CD4-positive, CD25-positive, alpha-beta regulatory T cell (primary cell): Measurements from ENCODE around the gene AATK. TPM values are rescaled to one million over a fixed set of nuclear protein-coding genes. Genes with fewer than 3 reads are reported as not detected.
A peak's percentile ranks its signal among the peaks of the same experiment; 100 is the strongest.

ENCODE experiments used
- ATAC-seq, 2 donors: fragments of 150-1000 bp; cut with Tn5 transposase; one replicate each; pipeline ENCODE4 v1.10.0; 2021; ENCODE audit warnings: low read depth in 2 of 2, moderate number of reproducible peaks in 2 of 2, moderate library complexity in 1 of 2
- DNase-seq, 3 donors: peaks; one replicate each; pipeline versions ENCODE4 v3.0.0 to v3.0.0-alpha.2; 2012 to 2022; ENCODE audit warnings: mixed read lengths in 1 of 3
- H3K27ac ChIP-seq: one replicate; pipeline ENCODE4 v1.7.0; 2013; ENCODE audit warnings: mild to moderate bottlenecking, low read length; ENCODE audit not compliant: insufficient read depth, poor library complexity, severe bottlenecking
- H3K27me3 ChIP-seq: one replicate; pipeline ENCODE4 v1.7.0; 2013; ENCODE audit warnings: low read length; ENCODE audit not compliant: control insufficient read depth, insufficient read depth
- H3K36me3 ChIP-seq: one replicate; pipeline ENCODE4 v1.7.0; 2013; ENCODE audit warnings: mild to moderate bottlenecking, low read length, moderate library complexity; ENCODE audit not compliant: control insufficient read depth, insufficient read depth
- H3K4me1 ChIP-seq: 2 replicates; pipeline ENCODE4 v1.7.0; 2013; ENCODE audit warnings: mild to moderate bottlenecking, low read length; ENCODE audit not compliant: insufficient read depth, control insufficient read depth, poor library complexity, severe bottlenecking
- H3K4me3 ChIP-seq: one replicate; pipeline ENCODE4 v1.7.0; 2013; ENCODE audit warnings: low read depth, mild to moderate bottlenecking, low read length, moderate library complexity
- H3K9me3 ChIP-seq, 2 experiments: 1 replicate in 1 of 2; 2 replicates in 1 of 2; pipeline ENCODE4 v1.7.0; 2013; ENCODE audit warnings: low read length in 2 of 2, mild to moderate bottlenecking in 1 of 2, moderate library complexity in 1 of 2; ENCODE audit not compliant: control insufficient read depth in 2 of 2
- H3K27ac Mint-ChIP-seq, 3 donors: one replicate each; pipeline ENCODE4 v1.8.0; 2020 to 2022; ENCODE audit warnings: mild to moderate bottlenecking in 3 of 3, mixed read lengths in 3 of 3, moderate library complexity in 2 of 3
- H3K27me3 Mint-ChIP-seq: one replicate; pipeline ENCODE4 v1.8.0; 2022; ENCODE audit warnings: mild to moderate bottlenecking, mixed read lengths
- H3K36me3 Mint-ChIP-seq: one replicate; pipeline ENCODE4 v1.8.0; 2020; ENCODE audit warnings: mixed read lengths
- H3K4me1 Mint-ChIP-seq, 4 donors: one replicate each; pipeline ENCODE4 v1.8.0; 2020 to 2022; ENCODE audit warnings: mixed read lengths in 4 of 4, mild to moderate bottlenecking in 1 of 4
- H3K4me3 Mint-ChIP-seq, 4 donors: one replicate each; pipeline ENCODE4 v1.8.0; 2020 to 2022; ENCODE audit warnings: mild to moderate bottlenecking in 4 of 4, mixed read lengths in 4 of 4, moderate library complexity in 3 of 4
- H3K9me3 Mint-ChIP-seq, 7 donors: one replicate each; pipeline ENCODE4 v1.8.0; 2020 to 2022; ENCODE audit warnings: mixed read lengths in 7 of 7, mild to moderate bottlenecking in 3 of 7, moderate library complexity in 2 of 7
- polyA plus RNA-seq, 4 donors: library from polyadenylated mRNA; unstranded; fragments of 300-500 nt; fragmentation: Illumina TruSeq; gene quantifications; one replicate each; pipeline ENCODE4 v1.2.3, GENCODE V29; 2021
- total RNA-seq: library from RNA; stranded (reverse); gene quantifications from one replicate; pipeline ENCODE4 v1.2.3, GENCODE V29; 2022

AATK gene
- total and polyA plus RNA-seq, 5 donors from 2014 or later: 0.03 to 0.26 (median 0.16) TPM; not detected in 2

DNA sequence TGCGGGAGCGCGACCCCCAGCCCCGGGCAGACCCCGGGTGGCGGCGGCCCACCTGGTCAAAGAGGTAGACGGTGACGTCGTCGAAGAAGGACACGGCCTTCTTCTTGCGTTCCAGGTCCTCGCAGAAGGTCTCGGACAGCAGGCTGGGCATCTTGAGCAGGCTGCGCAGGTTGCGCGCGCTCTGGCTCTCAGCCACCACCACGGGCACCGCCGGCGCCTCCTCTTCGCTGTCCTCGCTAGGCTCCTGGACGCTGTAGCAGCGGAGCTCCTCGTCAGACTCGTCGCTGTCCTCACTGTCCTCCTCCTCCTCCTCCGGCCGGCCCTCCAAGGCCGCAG, 45.9 kb downstream of the AATK start:
- H3K27ac Mint-ChIP-seq: no peak overlapping the region
- H3K36me3 Mint-ChIP-seq: no peaks in the 10 kb centered on the region
- peaks cover 0 to 2% (median 0%) of the 10 kb centered on the region in 7 donors for H3K9me3 Mint-ChIP-seq
- Histone ChIP-seq H3K4me1 (peaks cover 15% of the 10 kb centered on the region), H3K27ac (no peak overlapping the region), H3K36me3 (no peaks in the 10 kb centered on the region), H3K4me3 (no peak overlapping the region), H3K9me3 (no peaks in the 10 kb centered on the region), H3K27me3 (no peaks in the 10 kb centered on the region)
- DNase-seq (no peak), ATAC-seq (no peak)
- H3K4me3 Mint-ChIP-seq: no peak overlapping the region
- peaks cover 0 to 4% (median 0%) of the 10 kb centered on the region in 4 donors for H3K4me1 Mint-ChIP-seq
- no peaks in the 10 kb centered on the region for H3K27me3 Mint-ChIP-seq

DNA sequence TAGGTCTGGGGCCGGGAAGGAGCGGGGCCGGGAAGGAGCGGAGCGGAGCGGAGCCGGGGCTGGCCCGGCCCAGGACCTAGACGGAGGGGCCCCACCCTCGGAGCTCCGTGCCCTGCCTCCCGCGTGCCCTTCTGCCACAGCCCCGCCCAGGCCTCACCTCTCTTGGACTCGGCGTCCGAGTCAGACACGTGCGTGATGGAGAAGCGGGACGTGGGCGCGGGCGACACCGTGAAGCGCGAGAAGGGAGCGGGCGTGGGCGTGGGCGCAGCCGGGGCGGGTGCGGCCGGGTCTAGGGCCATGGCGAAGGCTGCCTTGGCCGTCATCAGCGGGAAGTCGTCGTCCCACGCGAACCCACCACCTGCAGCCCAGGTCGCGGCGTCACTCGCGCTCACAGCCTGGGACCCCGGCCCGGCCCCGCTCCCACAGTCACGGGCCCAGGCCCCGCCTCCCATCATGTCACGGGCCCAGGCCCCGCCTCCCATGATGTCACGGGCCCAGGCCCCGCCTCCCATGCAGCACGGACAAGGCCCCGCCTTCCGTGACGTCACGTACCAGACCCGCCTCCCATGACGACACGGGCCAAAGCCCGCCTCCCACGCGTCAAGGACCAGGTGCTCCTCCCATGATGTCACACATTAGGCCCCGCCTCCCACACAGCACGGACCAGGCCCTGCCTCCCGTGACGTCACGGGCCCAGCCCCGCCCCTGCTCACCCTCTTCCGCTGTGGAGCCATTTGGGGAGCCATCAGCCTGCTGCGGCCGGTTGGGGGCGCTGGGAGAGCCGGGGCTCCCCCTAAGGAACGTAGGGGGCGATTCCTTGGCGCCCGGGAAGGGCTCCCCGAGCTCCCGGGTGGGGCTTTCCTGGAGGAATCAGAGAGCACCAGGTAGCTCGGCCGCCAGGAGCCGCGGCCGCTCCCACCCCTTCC, 46.5 kb downstream of the AATK start:
- H3K27ac ChIP-seq: no peak overlapping the region
- peak overlapping the region; percentile 56 to 78 (median 68) for H3K4me3 Mint-ChIP-seq
- peak overlapping the region in 2 of 3 donors; percentile 83 for H3K27ac Mint-ChIP-seq

DNA sequence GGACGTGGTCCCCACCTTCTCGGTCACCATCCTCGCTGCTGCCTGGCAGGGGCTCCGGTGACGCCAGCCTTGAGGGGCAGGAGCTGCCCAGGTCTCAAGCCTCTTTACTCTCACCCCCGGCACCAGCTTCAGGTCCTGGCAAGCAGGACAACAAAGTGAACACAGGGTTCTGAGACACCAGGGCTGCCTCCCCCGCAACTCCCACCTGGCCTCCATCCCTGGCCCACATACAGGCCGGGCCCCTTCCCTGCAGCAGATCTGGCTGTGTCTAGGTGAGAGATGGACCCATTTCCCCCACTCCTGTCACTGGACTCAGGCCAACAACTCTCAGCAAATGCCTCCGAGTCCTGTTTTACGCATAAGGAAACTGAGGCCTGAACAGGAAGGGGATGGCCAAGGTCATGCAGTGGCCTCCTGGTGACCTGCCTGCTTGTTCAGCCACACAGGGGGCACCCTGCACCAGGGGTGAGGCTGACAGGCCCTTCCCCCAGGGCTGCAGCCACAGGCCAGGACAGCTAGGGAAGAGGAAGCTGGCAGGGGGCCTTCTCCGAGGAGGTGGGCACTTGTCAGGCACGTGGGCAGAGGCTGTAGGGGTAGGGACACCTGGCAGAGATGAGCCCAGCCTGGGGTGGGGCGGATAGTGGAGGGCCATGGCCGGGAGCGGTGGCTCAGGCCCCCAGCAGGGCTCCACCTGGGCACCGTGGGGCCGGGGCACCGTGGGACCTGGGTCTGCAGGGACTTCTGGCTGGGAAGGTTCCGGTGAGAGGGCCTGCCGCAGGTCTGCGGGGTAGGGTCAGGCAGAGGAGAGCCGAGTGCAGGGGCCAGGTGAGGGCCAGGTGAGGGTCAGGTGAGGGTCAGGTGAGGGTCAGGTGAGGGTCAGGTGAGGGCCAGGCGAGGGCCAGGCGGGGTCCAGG, 47.5 kb downstream of the AATK start:
- Mint-ChIP-seq H3K27ac (peak overlapping the region in 1 of 3 donors; percentile 51), H3K9me3 (peaks cover 0 to 2% (median 0%) of the 10 kb centered on the region in 7 donors), H3K4me1 (peaks cover 0 to 4% (median 0%) of the 10 kb centered on the region in 4 donors), H3K36me3 (no peaks in the 10 kb centered on the region), H3K27me3 (no peaks in the 10 kb centered on the region), H3K4me3 (peak overlapping the region in 2 of 4 donors; percentile 41 to 48)
- Histone ChIP-seq H3K4me1 (peaks cover 15% of the 10 kb centered on the region), H3K27ac (no peak overlapping the region), H3K9me3 (no peaks in the 10 kb centered on the region), H3K27me3 (no peaks in the 10 kb centered on the region), H3K36me3 (no peaks in the 10 kb centered on the region), H3K4me3 (no peak overlapping the region)
- ATAC-seq (no peak), DNase-seq (no peak)

More for the DNA sequence above, 46.5 kb downstream of the AATK start:
- Histone ChIP-seq H3K27me3 (no peaks in the 10 kb centered on the region), H3K9me3 (no peaks in the 10 kb centered on the region), H3K4me3 (no peak overlapping the region), H3K4me1 (peaks cover 15% of the 10 kb centered on the region), H3K36me3 (no peaks in the 10 kb centered on the region)
- DNase-seq: peak; percentile 66 to 79 (median 76)
- no peaks in the 10 kb centered on the region for H3K27me3 Mint-ChIP-seq
- peak; percentile 55 to 69 for ATAC-seq
- peaks cover 0 to 4% (median 0%) of the 10 kb centered on the region in 4 donors for H3K4me1 Mint-ChIP-seq
- H3K9me3 Mint-ChIP-seq: peaks cover 0 to 2% (median 0%) of the 10 kb centered on the region in 7 donors
- no peaks in the 10 kb centered on the region for H3K36me3 Mint-ChIP-seq

DNA sequence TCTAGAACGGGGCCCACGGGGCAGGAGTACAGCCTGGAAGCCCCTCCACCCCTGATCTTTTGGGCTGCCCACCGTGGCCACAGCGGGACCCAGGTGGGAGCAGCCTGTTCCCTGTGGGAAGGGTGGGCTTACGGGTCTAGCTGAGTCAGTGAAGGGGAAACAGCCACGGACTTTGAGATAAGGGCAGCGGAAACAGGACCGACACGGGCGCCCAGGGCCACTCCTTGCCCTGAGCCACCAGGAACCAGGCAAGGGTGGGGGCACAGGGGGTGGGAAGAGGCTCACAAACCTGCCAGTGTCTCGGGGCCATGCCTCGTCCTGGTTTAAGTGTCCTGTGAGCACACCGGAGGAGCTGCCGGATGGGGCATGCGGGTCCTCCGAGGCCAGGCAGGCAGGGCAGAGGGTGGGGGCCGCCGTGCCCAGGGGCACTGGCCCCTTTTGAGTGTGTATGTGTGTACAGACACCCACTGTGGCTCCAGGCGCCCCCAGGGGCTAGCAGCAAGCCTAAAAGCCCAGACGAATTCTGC, 48.3 kb downstream of the AATK start:
- H3K4me1 ChIP-seq: peaks cover 15% of the 10 kb centered on the region
- Mint-ChIP-seq H3K4me1 (peaks cover 0 to 4% (median 0%) of the 10 kb centered on the region in 4 donors), H3K27ac (no peak overlapping the region), H3K4me3 (no peak overlapping the region), H3K9me3 (peaks cover 0 to 1% (median 0%) of the 10 kb centered on the region in 7 donors), H3K27me3 (no peaks in the 10 kb centered on the region), H3K36me3 (no peaks in the 10 kb centered on the region)
- H3K27ac ChIP-seq: no peak overlapping the region
- H3K36me3 ChIP-seq: no peaks in the 10 kb centered on the region
- no peak for ATAC-seq
- no peaks in the 10 kb centered on the region for H3K9me3 ChIP-seq
- H3K4me3 ChIP-seq: no peak overlapping the region
- no peaks in the 10 kb centered on the region for H3K27me3 ChIP-seq
- no peak for DNase-seq

DNA sequence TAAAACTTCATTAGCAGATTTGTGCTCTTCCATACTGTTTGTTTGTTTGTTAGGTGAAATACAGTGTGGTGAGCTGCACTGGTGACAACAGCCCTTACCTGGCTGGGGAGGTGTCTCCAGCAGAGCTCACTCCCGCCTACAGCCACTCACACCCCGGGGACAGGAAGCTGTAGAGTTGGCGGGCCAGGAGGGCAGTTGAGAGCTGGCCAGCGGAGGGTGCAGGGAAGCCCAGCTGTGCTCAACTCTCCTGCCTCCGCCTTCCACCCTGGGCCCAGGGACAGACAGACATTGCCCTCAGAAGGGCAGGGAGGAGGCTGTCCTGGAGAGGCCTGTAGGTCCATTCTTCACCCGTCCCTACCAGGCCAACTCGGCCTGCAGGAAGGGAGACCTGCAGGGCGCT, 49.3 kb downstream of the AATK start:
- H3K9me3 Mint-ChIP-seq: peaks cover 0 to 1% (median 0%) of the 10 kb centered on the region in 7 donors
- no peak overlapping the region for H3K4me3 Mint-ChIP-seq
- DNase-seq: no peak
- H3K36me3 Mint-ChIP-seq: no peaks in the 10 kb centered on the region
- H3K27ac ChIP-seq: no peak overlapping the region
- no peaks in the 10 kb centered on the region for H3K27me3 ChIP-seq
- H3K27me3 Mint-ChIP-seq: no peaks in the 10 kb centered on the region
- no peaks in the 10 kb centered on the region for H3K9me3 ChIP-seq
- no peak for ATAC-seq
- peaks cover 15% of the 10 kb centered on the region for H3K4me1 ChIP-seq
- no peak overlapping the region for H3K4me3 ChIP-seq
- H3K36me3 ChIP-seq: no peaks in the 10 kb centered on the region
- H3K4me1 Mint-ChIP-seq: peaks cover 0 to 4% (median 0%) of the 10 kb centered on the region in 4 donors
- H3K27ac Mint-ChIP-seq: no peak overlapping the region

DNA sequence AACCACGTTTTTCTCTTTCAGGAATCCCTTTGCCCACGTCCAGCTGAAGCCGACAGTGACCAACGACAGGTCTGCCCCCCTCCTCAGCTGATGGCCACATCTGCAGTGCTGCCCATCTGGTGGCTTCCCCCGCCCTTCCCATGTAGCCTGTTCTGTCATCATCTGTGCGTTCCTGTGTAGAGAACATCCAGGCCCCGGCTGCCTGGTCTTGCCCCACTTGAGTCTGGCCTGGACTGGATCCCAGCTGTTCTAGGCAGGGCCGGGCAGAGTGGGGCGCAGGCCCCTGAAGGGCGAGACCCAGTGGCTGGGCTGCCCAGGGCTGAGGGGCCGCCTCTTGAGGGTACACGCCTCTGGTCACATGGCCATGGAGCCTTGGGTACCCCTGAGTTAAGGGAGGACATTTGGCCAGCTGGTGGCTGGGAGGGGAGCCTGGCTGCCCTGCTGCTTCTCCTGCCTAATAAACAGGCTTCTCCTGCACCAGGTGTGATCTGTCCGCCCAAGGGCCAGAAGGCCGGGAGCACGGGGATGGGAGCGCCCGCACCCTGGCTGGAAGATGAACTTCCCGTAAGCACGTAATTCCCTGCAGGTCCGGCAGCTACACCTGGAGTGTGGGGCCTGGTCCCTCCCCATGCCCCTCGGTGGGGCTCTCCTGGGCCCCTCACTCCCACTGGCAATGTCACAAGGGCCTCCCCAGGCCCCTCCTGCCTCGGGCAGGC, 50.1 kb downstream of the AATK start:
- DNase-seq: no peak
- Mint-ChIP-seq H3K36me3 (no peaks in the 10 kb centered on the region), H3K4me1 (peaks cover 0 to 4% (median 0%) of the 10 kb centered on the region in 4 donors), H3K27me3 (no peaks in the 10 kb centered on the region), H3K4me3 (no peak overlapping the region), H3K9me3 (peaks cover 0 to 1% (median 0%) of the 10 kb centered on the region in 7 donors), H3K27ac (no peak overlapping the region)
- H3K36me3 ChIP-seq: no peaks in the 10 kb centered on the region
- no peaks in the 10 kb centered on the region for H3K27me3 ChIP-seq
- no peak for ATAC-seq
- H3K4me3 ChIP-seq: no peak overlapping the region
- no peaks in the 10 kb centered on the region for H3K9me3 ChIP-seq
- no peak overlapping the region for H3K27ac ChIP-seq
- peaks cover 15% of the 10 kb centered on the region for H3K4me1 ChIP-seq

DNA sequence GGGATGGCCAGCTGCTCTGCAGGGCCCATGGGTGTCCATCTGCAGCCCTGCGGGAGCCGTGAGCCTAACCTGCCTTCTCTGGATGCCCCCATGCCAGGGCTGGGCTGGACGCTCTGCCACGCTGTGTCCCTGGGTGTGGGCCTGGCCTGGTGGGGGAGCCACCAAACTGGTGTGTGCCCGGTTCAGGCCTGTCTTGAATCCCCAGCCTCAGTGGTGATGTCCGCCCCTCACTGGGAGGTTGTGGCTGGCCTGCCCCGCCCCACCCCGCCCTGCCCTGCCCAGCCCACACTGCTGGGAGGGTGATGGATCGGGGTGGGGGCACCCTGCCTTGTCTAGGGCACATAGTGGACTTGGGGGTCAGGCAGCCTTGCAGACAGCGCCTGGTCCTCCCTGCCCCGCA, 50.8 kb downstream of the AATK start:
- Mint-ChIP-seq H3K27me3 (no peaks in the 10 kb centered on the region), H3K9me3 (peaks cover 0 to 1% (median 0%) of the 10 kb centered on the region in 7 donors), H3K4me3 (no peak overlapping the region), H3K36me3 (no peaks in the 10 kb centered on the region), H3K4me1 (peaks cover 0 to 4% (median 0%) of the 10 kb centered on the region in 4 donors), H3K27ac (no peak overlapping the region)
- Histone ChIP-seq H3K36me3 (no peaks in the 10 kb centered on the region), H3K27me3 (no peaks in the 10 kb centered on the region), H3K27ac (no peak overlapping the region), H3K9me3 (no peaks in the 10 kb centered on the region), H3K4me1 (peaks cover 15% of the 10 kb centered on the region), H3K4me3 (no peak overlapping the region)
- no peak for DNase-seq
- ATAC-seq: no peak
